ENCODE data around the gene CREB3L1.

DNA sequence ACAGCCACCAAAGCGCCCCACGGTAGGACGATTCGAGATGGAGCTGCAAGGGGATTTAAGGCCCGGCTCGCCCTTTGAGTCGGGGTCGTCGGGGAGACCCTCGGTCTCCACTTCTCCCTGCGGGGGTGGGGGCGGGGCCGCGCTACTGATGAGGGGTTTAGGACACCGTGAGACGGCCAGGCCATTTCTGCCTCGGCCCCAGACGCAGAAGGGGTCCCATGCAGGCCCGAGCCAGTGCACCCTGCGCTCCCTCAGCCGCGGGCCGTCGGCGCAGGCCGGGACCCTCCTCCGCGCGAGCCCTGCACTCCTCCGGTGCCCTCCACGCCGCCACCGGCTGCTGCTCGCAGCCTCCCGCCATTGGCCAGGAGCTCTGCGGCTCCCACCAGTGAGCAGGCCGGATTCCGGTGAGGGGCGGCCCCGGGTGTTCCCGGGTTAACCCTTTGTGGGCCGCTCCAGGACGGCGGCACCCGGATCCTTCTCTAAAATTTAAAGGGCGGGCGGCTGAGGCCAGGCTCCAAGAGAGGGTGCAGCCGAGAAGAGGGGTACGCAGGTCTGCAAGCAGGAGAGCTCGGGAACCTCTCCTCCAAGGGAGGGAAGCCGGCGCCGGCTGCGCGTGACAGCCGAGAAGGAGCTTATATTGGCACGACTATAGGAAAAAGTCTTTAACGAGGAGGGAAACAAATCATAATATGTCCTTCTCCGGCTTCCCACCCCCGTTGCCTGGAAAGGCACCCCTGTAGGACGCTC, 18.0 kb downstream of the CREB3L1 start:
- TF ChIP-seq EZH2 (IDR thresholded peaks at IDR 0.05; ENCODE audit: borderline replicate concordance, low read length), result no peak
- TF ChIP-seq, protein P1, sequence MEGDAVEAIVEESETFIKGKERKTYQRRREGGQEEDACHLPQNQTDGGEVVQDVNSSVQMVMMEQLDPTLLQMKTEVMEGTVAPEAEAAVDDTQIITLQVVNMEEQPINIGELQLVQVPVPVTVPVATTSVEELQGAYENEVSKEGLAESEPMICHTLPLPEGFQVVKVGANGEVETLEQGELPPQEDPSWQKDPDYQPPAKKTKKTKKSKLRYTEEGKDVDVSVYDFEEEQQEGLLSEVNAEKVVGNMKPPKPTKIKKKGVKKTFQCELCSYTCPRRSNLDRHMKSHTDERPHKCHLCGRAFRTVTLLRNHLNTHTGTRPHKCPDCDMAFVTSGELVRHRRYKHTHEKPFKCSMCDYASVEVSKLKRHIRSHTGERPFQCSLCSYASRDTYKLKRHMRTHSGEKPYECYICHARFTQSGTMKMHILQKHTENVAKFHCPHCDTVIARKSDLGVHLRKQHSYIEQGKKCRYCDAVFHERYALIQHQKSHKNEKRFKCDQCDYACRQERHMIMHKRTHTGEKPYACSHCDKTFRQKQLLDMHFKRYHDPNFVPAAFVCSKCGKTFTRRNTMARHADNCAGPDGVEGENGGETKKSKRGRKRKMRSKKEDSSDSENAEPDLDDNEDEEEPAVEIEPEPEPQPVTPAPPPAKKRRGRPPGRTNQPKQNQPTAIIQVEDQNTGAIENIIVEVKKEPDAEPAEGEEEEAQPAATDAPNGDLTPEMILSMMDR (conservative IDR thresholded peaks at IDR 0.05 in 1 of 2, IDR thresholded peaks at IDR 0.05 in 1 of 2; ENCODE audit: extremely low read depth in 1 of 2, insufficient read depth in 1 of 2, low read depth in 1 of 2, low read length in 2 of 2), result no peak

Data from mammary epithelial cell (primary cell).